PC-3 (cell line): Measurements from ENCODE around the gene ALPK1. TPM values are rescaled to one million over a fixed set of nuclear protein-coding genes. Genes with fewer than 3 reads are reported as not detected.

Source experiments
- ATAC-seq: fragments of 200-7000 bp; cut with Tn5 transposase; 2 replicates; pipeline ENCODE4 v1.9.1; 2020; ENCODE audit warnings: mild to moderate bottlenecking, moderate library complexity
- BruUV-seq: library from RNA; stranded (reverse); fragments of 400-500 nt; replicated peaks from 2 replicates; lab custom pipeline; 2021; lab: Mats Ljungman, UMichigan
- CTCF ChIA-PET: fragments of 300-600 bp; sonication (Branson Sonifier 250); formaldehyde crosslinking; loops from one replicate; lab custom pipeline; 2022; ENCODE audit warnings: antibody characterized with exemption; lab: Charles Lee
- POLR2A ChIA-PET: fragments of 300-600 bp; sonication (Branson Sonifier 250); formaldehyde crosslinking; loops from one replicate; lab custom pipeline; 2022; ENCODE audit warnings: antibody characterized with exemption; ENCODE audit not compliant: unreplicated experiment; lab: Charles Lee
- DNase-seq: peaks from one replicate; pipeline ENCODE4 v3.0.0-alpha.2; 2015
- H2AFZ ChIP-seq: fragments of 300-600 bp; sonication (generic); 2 replicates; pipeline ENCODE4 v1.6.0; 2016; ENCODE audit warnings: antibody characterized with exemption, low read length
- H3F3A ChIP-seq: fragments of 300-600 bp; sonication (generic); one replicate; pipeline ENCODE4 v1.6.0; 2017; ENCODE audit warnings: antibody characterized with exemption, low read length, control low read depth, mild to moderate bottlenecking; ENCODE audit not compliant: unreplicated experiment
- H3K27ac ChIP-seq: fragments of 300-600 bp; sonication (generic); 2 replicates; pipeline ENCODE4 v1.5.1; 2016; ENCODE audit warnings: mild to moderate bottlenecking, low read length
- H3K27me3 ChIP-seq: fragments of 300-600 bp; sonication (generic); 2 replicates; pipeline ENCODE4 v1.6.1; 2016; ENCODE audit warnings: low read length, mixed read lengths
- H3K36me3 ChIP-seq: fragments of 300-600 bp; sonication (generic); 2 replicates; pipeline ENCODE4 v1.6.1; 2016; ENCODE audit warnings: low read depth, mixed run types, low read length, mixed read lengths
- H3K4me1 ChIP-seq: fragments of 300-600 bp; sonication (generic); 2 replicates; pipeline ENCODE4 v1.5.1; 2016; ENCODE audit warnings: low read length; ENCODE audit not compliant: insufficient read depth
- H3K4me2 ChIP-seq: fragments of 300-600 bp; sonication (generic); 2 replicates; pipeline ENCODE4 v1.6.0; 2016; ENCODE audit warnings: low read length
- H3K4me3 ChIP-seq: fragments of 300-600 bp; sonication (generic); 2 replicates; pipeline ENCODE4 v1.5.1; 2016; ENCODE audit warnings: mild to moderate bottlenecking, low read length, mixed read lengths
- H3K79me2 ChIP-seq: fragments of 300-600 bp; sonication (generic); 2 replicates; pipeline ENCODE4 v1.6.1; 2017; ENCODE audit warnings: low read length, mixed read lengths
- H3K9ac ChIP-seq: fragments of 300-600 bp; sonication (generic); 2 replicates; pipeline ENCODE4 v1.6.0; 2016; ENCODE audit warnings: mild to moderate bottlenecking, low read length
- H3K9me2 ChIP-seq: fragments of 300-600 bp; sonication (generic); replicated peaks from 2 replicates; pipeline ENCODE4 v1.6.1; 2016; ENCODE audit warnings: mixed run types, low read length, mixed read lengths
- H3K9me3 ChIP-seq: fragments of 300-600 bp; sonication (generic); 2 replicates; pipeline ENCODE4 v1.6.1; 2016; ENCODE audit warnings: low read length, mixed read lengths
- H4K20me1 ChIP-seq: fragments of 300-600 bp; sonication (generic); 2 replicates; pipeline ENCODE4 v1.6.1; 2016; ENCODE audit warnings: low read length, mixed read lengths
- CTCF ChIP-seq: fragments of 300-600 bp; sonication (generic); conservative IDR thresholded peaks from 2 replicates; pipeline ENCODE4 v1.5.1; 2017; ENCODE audit warnings: antibody characterized with exemption, low read depth, mild to moderate bottlenecking, low read length
- EZH2 ChIP-seq: fragments of 300-600 bp; sonication (generic); IDR thresholded peaks from one replicate; pipeline ENCODE4 v1.6.1; 2017; ENCODE audit warnings: antibody characterized with exemption, mild to moderate bottlenecking, low read length; ENCODE audit not compliant: unreplicated experiment
- EZH2phosphoT487 ChIP-seq: fragments of 300-600 bp; sonication (generic); IDR thresholded peaks from 2 replicates; pipeline ENCODE4 v1.6.1; 2018; ENCODE audit warnings: mild to moderate bottlenecking, antibody characterized with exemption, low read length, borderline replicate concordance
- intact Hi-C: fragments of 100-400 bp; cut with micrococcal nuclease; formaldehyde crosslinking; loops from 2 replicates; pipeline ENCODE4 v1.9.0; 2023
- total RNA-seq: library from RNA; depleted of rRNA; stranded (reverse); fragments of >200 nt; gene quantifications from 2 replicates; pipeline ENCODE4 v1.2.3, GENCODE V29; 2014

ALPK1 gene
- total RNA-seq, 1 experiment from 2014 or later: 4.2 TPM

- H3K4me1 ChIP-seq: no peaks in the 10 kb centered on the region
- H3K9me3 ChIP-seq: no peaks in the 10 kb centered on the region
- no peak overlapping the region for H3K9ac ChIP-seq
- no peak for DNase-seq
- no TSS peak for BruUV-seq
- no peak overlapping the region for H3K4me3 ChIP-seq
- ChIA-PET CTCF (no interaction called here), POLR2A (no interaction called here)
- ATAC-seq: no peak
- no peaks in the 10 kb centered on the region for H3F3A ChIP-seq
- no peaks in the 10 kb centered on the region for H3K9me2 ChIP-seq
- no peaks in the 10 kb centered on the region for H4K20me1 ChIP-seq
- TF ChIP-seq EZH2phosphoT487 (no peak), CTCF (no peak), EZH2 (no peak)
- no peaks in the 10 kb centered on the region for H3K79me2 ChIP-seq
- H3K4me2 ChIP-seq: no peak overlapping the region
- no peak overlapping the region for H3K27ac ChIP-seq
- no peak overlapping the region for H2AFZ ChIP-seq
- intact Hi-C loops: no loop called here
- H3K36me3 ChIP-seq: no peaks in the 10 kb centered on the region
- H3K27me3 ChIP-seq: no peaks in the 10 kb centered on the region
Observed at GRCh38 chr4:112421911-112422310, 124.7 kb downstream of the ALPK1 start.

GRCh38 chr4:112422644-112423043, 125.5 kb downstream of the ALPK1 start:
- H3K4me2 ChIP-seq: no peak overlapping the region
- no peaks in the 10 kb centered on the region for H3K9me2 ChIP-seq
- H3K79me2 ChIP-seq: no peaks in the 10 kb centered on the region
- intact Hi-C loops: no loop called here
- DNase-seq: no peak
- POLR2A ChIA-PET: no interaction called here
- no peaks in the 10 kb centered on the region for H3K4me1 ChIP-seq
- TF ChIP-seq EZH2: no peak
- no peak for TF ChIP-seq CTCF
- no peak for TF ChIP-seq EZH2phosphoT487
- no peaks in the 10 kb centered on the region for H3K36me3 ChIP-seq
- CTCF ChIA-PET: no interaction called here
- no peaks in the 10 kb centered on the region for H3F3A ChIP-seq
- no peak for ATAC-seq
- BruUV-seq: no TSS peak
- no peak overlapping the region for H3K27ac ChIP-seq
- H4K20me1 ChIP-seq: no peaks in the 10 kb centered on the region
- H3K27me3 ChIP-seq: no peaks in the 10 kb centered on the region
- H3K9ac ChIP-seq: no peak overlapping the region
- no peak overlapping the region for H3K4me3 ChIP-seq
- H3K9me3 ChIP-seq: no peaks in the 10 kb centered on the region
- no peak overlapping the region for H2AFZ ChIP-seq

DNA sequence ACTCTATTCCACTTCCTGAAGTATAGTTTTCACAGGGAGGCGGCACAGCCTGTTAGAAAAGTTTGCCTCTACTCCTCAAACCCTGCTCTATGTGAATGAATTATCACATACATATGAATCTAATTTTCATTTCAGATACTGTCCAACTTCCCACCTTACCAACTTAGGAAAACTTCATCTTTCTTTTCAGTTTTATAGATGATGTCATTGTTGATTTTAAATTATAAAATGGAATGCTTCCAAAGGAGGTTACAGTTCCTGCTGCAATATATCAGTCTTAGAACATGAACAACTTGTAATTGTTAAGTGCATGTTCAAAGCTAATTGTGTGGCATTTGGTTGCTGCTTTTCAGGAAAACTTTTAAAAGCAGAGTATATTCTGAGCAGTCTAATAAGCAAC, 126.4 kb downstream of the ALPK1 start:
- Histone ChIP-seq H3K79me2 (no peaks in the 10 kb centered on the region), H3K36me3 (no peaks in the 10 kb centered on the region), H3K9ac (no peak overlapping the region), H2AFZ (no peak overlapping the region), H4K20me1 (no peaks in the 10 kb centered on the region), H3K4me1 (no peaks in the 10 kb centered on the region), H3K9me3 (no peaks in the 10 kb centered on the region), H3K9me2 (no peaks in the 10 kb centered on the region), H3K4me2 (no peak overlapping the region), H3K4me3 (no peak overlapping the region), H3K27me3 (no peaks in the 10 kb centered on the region), H3F3A (no peaks in the 10 kb centered on the region), H3K27ac (no peak overlapping the region)
- ATAC-seq (no peak), DNase-seq (no peak)
- BruUV-seq: no TSS peak
- TF ChIP-seq CTCF (no peak), EZH2 (no peak), EZH2phosphoT487 (no peak)
- ChIA-PET CTCF (no interaction called here), POLR2A (no interaction called here)
- intact Hi-C loops: no loop called here
